Gastroesophageal sphincter (tissue), 4 donors: ENCODE results near the gene ITGA6. TPM values are rescaled to one million over a fixed set of nuclear protein-coding genes. Genes with fewer than 3 reads are reported as not detected.

Source experiments
- ATAC-seq: fragments of 150-250 bp; one replicate; pipeline ENCODE4 v1.9.1; 2016; ENCODE audit warnings: mild to moderate bottlenecking, moderate library complexity
- H3K27ac ChIP-seq, 4 donors: fragments of 200-600 bp; sonication (generic) in 3 of 4; 1 replicate in 3 of 4; 2 replicates in 1 of 4; pipeline ENCODE4 v1.5.1; 2016 to 2019
- H3K27me3 ChIP-seq: fragments of 200-600 bp; sonication (generic); one replicate; pipeline ENCODE4 v1.5.1; 2019
- H3K36me3 ChIP-seq, 2 donors: fragments of 200-600 bp; sonication (generic); one replicate each; pipeline ENCODE4 v1.5.1; 2019; ENCODE audit warnings: control low read depth in 1 of 2
- H3K4me1 ChIP-seq, 3 donors: fragments of 200-600 bp; sonication (generic); 1 replicate in 2 of 3; 2 replicates in 1 of 3; pipeline ENCODE4 v1.5.1; 2016 to 2019; ENCODE audit warnings: control low read depth in 2 of 3
- H3K4me3 ChIP-seq, 2 donors: fragments of 200-600 bp; sonication (generic); one replicate each; pipeline ENCODE4 v1.5.1; 2019; ENCODE audit warnings: mild to moderate bottlenecking in 1 of 2, moderate library complexity in 1 of 2
- H3K9me3 ChIP-seq, 3 donors: fragments of 200-600 bp; sonication (generic); one replicate each; pipeline ENCODE4 v1.5.1; 2017 to 2019; ENCODE audit warnings: control low read depth in 2 of 3
- EP300 ChIP-seq: sonication (generic); formaldehyde crosslinking; IDR thresholded peaks from one replicate; pipeline ENCODE4 v1.6.1; 2017; ENCODE audit warnings: antibody characterized with exemption, mild to moderate bottlenecking
- POLR2A ChIP-seq, 2 donors: fragments of 450-650 bp; IDR thresholded peaks; one replicate each; pipeline ENCODE4 v1.6.1; 2017; ENCODE audit warnings: antibody characterized with exemption in 2 of 2, mild to moderate bottlenecking in 2 of 2, moderate library complexity in 1 of 2
- POLR2AphosphoS5 ChIP-seq: sonication (generic); formaldehyde crosslinking; IDR thresholded peaks from one replicate; pipeline ENCODE4 v1.6.1; 2017; ENCODE audit warnings: antibody characterized with exemption
- WGBS, 2 donors: methylation state at CpG; one replicate each; pipeline ENCODE4 v1.1.5; 2018; ENCODE audit warnings: low coverage in 1 of 2; 5-methylcytosine and 5-hydroxymethylcytosine counted together
- total RNA-seq, 4 donors: library from RNA; depleted of rRNA; stranded (reverse); fragments of >200 nt; gene quantifications; one replicate each; pipeline ENCODE4 v1.1.0, GENCODE V29; 2016
- TF ChIP-seq, protein P1 (sequence below), 4 experiments: fragments of 200-600 bp in 2 of 4; fragments of 450-650 bp in 2 of 4; sonication (generic) in 1 of 4; IDR thresholded peaks; one replicate each; pipeline ENCODE4 v1.5.1; 2017 to 2019; ENCODE audit warnings: antibody characterized with exemption in 4 of 4, mild to moderate bottlenecking in 2 of 4, moderate library complexity in 2 of 4

The ITGA6 gene
- total RNA-seq, 4 donors from 2014 or later = 32.5 to 62.2 (median 48.7) TPM

DNA sequence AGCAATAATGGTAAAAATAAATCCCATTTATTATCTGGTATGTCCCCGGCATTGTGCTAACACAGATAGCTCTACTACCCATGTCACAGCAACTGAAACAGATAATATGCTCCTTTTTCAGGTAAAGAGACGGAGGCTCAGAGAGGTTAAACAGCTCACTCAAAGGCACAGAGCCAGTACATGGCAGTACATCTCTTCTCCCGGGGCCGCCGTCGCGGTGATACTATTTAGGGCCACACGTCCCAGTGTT lies 127.8 kb downstream of the ITGA6 start:
- Histone ChIP-seq H3K27me3 (no peaks in the 10 kb centered on the region), H3K4me1 (peaks cover 0 to 24% (median 4%) of the 10 kb centered on the region in 3 donors), H3K4me3 (peak overlapping the region; percentile 64 to 74), H3K36me3 (peaks cover 0 to 8% of the 10 kb centered on the region in 2 donors), H3K9me3 (no peaks in the 10 kb centered on the region), H3K27ac (peak overlapping the region; percentile 57 to 95 (median 92))
- no peak for ATAC-seq
- TF ChIP-seq EP300 = no peak
- TF ChIP-seq POLR2AphosphoS5 = no peak
- TF ChIP-seq, protein P1, sequence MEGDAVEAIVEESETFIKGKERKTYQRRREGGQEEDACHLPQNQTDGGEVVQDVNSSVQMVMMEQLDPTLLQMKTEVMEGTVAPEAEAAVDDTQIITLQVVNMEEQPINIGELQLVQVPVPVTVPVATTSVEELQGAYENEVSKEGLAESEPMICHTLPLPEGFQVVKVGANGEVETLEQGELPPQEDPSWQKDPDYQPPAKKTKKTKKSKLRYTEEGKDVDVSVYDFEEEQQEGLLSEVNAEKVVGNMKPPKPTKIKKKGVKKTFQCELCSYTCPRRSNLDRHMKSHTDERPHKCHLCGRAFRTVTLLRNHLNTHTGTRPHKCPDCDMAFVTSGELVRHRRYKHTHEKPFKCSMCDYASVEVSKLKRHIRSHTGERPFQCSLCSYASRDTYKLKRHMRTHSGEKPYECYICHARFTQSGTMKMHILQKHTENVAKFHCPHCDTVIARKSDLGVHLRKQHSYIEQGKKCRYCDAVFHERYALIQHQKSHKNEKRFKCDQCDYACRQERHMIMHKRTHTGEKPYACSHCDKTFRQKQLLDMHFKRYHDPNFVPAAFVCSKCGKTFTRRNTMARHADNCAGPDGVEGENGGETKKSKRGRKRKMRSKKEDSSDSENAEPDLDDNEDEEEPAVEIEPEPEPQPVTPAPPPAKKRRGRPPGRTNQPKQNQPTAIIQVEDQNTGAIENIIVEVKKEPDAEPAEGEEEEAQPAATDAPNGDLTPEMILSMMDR (IDR thresholded peaks at IDR 0.05) = no peak
- no peak for TF ChIP-seq POLR2A (IDR thresholded peaks at IDR 0.05)
- WGBS, 2 donors = 10 to 12% methylated on average over 6 to 8 of the region's 8 CpGs

Other genes with a start within 250 kb of the ITGA6 start
- 10 to 100 TPM in 2 of 4 donors, 1 to 10 TPM in 2; 9.4 to 19.3 (median 12.1) TPM for gene PDK1, start 128.5 kb downstream of the ITGA6 start, total RNA-seq